SKM-1 (cell line): ENCODE measurements around the gene ARMC7.
"Not testable (repeated sequence)": the region's sequence is repeated elsewhere in the genome, so short reads cannot be mapped to it uniquely, and the experiment has no call there.

ENCODE experiments used
- DNase-seq: peaks from one replicate; lab custom pipeline; 2025; ENCODE audit not compliant: unreplicated experiment; lab: John Stamatoyannopoulos, UW

The ARMC7 gene

DNA sequence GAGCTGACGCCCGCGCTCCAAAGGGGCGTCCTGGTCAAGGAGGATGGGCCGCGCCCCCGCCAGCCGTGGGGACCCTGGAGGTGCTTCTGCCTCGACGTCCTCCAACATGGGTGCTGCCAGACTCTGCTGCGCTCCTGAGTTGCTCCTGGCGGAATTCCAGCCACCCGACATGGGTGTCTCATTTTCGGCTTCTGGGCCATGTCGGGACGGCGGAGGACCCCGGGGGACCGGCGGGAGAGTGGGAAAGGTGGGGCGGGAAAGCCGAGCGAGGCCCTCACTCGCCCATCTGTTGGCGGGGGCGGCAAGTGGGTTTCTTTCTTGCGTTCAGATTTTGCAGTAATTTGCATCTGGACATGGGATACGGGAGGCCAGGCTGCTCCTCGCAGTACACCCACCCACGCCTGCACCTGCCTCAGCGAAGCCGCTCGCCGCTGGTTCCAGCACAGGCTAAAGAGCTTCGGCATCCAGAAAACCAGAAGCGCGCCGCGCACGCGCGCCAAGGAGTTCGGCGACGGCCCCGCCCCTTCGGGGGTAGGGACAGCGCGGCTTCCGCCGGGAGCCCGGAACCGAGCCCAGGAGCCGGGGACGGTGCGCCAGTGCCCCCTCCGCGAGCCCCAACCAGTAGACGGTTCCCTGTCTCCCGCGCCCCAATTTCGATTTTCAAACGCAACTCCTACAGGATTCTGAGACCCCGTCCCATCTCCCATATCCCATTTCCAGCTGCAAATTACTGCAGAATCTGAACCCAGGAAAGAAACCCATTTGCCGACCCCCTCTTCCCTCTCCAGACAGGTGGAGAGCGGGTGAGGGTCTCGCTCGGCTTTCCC lies at the start of gene ARMC7:
Gene ARMC7 (plus strand): TSS at position 563 of the 827 bp plus-strand sequence. CDS start 320 bp downstream, outside the sequence.
- DNase-seq = peak; percentile 86

DNA sequence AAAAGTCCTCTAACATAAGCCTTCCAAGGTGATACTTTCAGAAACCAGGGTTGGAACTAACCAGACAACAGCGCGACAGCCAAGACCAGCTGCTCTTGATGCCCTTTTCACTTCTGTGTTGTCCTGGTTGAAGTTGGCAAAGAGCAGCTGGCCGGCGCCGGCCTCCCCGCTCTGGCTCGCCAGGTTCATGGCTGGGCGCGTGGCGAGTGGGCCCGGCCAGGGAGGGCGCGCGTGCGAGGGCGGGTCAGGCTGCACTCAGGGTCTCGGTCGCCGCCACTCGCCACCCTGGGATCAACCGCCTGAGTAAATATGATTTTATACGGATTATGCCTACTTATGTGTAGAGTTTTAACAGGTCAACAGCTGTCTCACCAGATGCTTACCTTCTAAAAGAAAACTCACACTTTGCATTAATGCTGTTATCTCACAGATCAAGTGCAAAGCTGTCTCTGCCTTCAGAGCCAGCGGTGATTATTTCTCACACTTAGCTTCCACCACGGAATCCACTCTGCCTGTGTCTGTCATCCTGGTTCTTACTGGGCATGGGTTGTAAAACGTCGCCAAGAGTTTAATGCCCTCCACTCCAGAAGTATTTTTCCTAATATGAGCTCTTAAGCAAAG lies 49.2 kb upstream of the ARMC7 start:
- no peak for DNase-seq

GRCh38 chr17:75061055-75061438 lies 48.7 kb upstream of the ARMC7 start:
- DNase-seq = no peak

GRCh38 chr17:75061618-75062017 lies 48.2 kb upstream of the ARMC7 start:
- DNase-seq = no peak

- DNase-seq = no peak
Measured at GRCh38 chr17:75063201-75063600, 46.6 kb upstream of the ARMC7 start.

- no peak for DNase-seq
Measured at GRCh38 chr17:75063626-75064025, 46.1 kb upstream of the ARMC7 start.

DNA sequence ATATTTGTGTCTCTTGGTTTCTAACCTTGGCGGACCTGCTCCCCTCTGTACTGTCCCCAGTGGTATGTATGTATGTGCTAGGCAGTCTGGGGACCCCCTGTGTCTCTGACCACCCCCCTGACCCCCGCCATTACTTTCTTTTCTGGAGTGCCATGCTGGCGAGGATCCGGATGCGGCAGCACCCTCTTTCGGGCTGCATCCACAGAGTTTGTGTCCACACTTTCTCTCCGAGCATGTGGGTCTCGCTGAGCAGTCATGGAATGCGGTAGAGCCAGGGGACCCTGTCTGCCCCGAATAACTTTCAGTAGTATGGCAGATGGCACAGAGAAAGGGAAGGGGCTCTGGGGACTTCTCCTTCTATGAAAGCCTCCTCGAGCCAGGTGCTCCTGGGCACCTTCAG lies 45.7 kb upstream of the ARMC7 start:
- no peak for DNase-seq

- DNase-seq = no peak
Measured at GRCh38 chr17:75064460-75064859, 45.3 kb upstream of the ARMC7 start.

GRCh38 chr17:75064867-75065561 lies 44.8 kb upstream of the ARMC7 start:
- no peak for DNase-seq

GRCh38 chr17:75065562-75066151 lies 44.1 kb upstream of the ARMC7 start:
- DNase-seq = no peak

DNA sequence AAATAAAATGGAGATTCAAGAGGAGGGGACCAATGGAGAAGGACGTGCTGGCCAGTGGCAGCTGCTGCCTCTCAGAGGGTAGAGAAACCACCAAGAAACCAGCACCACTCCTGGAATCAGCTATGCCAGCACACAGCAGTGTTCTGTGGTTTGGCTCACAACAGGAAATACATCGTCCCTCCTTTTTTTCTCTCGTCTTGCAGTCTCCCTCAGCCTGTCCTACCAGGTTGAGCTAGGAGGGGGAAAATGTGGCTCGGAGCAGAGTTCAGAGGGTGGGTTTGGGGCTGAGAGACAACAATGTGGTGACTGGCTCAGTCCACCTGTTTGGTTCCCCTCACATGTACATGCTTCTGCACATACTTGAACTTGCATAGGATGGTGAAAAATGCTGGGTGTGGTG lies 41.9 kb upstream of the ARMC7 start:
- DNase-seq = no peak

DNA sequence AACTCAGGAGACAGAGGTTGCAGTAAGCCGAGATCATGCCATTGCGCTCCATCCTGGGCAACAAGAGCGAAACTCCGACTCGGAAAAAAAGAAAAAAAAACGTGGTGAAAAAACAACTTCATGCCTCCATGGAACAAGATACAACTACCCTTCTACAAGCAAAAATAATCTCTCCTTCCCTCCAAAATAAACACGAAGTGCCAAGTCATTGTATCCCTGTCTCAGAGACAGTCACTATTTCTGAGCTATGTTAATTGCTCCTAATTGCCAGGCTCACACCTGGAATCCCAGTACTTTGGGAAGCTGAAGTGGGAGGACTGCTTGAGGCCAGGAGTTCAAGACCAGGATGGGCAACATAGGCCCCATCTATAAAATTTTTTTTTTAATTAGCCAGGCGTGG lies 41.0 kb upstream of the ARMC7 start:
- DNase-seq = no peak

GRCh38 chr17:75069783-75070182 lies 40.0 kb upstream of the ARMC7 start:
- no peak for DNase-seq

GRCh38 chr17:75071478-75072271 lies 38.1 kb upstream of the ARMC7 start:
- not testable (repeated sequence) for DNase-seq

- not testable (repeated sequence) for DNase-seq
Measured at GRCh38 chr17:75072909-75073308, 36.9 kb upstream of the ARMC7 start.

GRCh38 chr17:75073618-75074047 lies 36.1 kb upstream of the ARMC7 start:
- no peak for DNase-seq

DNA sequence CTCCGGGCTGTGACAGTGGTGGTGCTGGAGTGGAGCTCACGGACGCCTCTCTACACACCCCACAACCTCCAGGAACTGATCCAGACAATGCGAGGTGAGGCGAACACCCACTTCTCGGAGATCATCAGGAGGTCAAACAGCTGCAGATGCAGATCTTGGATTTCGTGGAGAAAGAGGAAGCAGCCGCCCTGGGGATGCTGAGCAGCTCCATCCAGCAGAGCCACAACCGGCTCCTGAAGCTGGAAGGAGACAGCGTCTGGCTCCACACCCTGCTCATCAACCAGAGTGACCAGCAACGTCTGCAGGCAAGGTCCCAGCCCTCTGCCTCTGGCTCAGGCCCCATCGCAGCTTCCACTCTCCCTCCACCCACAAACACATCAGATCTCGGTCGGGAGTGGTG lies 35.2 kb upstream of the ARMC7 start:
- no peak for DNase-seq

- DNase-seq = no peak
Measured at GRCh38 chr17:75075597-75076336, 34.0 kb upstream of the ARMC7 start.

DNA sequence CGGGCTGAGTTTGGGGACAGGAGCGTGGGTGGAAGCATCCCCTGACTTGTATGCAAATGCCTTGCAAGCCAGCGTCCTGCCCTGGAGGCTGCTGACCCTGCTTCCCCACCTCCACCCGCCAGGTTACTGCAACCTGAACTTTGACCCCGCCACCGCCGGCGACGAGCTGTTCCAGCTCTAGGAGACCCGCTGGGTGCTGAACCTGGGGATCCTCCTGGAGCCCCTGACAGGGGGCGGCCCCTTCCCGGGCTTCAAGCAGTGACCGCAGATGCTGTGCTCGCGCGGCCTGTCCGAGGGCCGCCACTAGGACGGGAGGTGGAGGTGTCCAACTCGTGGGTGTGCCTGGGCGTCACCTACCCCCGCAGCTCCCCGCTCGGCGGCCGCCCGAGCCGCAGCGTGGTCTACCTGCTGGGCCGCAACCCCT lies 32.7 kb upstream of the ARMC7 start:
- DNase-seq = no peak
